HCT116 (cell line): Measurements from ENCODE around the gene CRYBG2. TPM values are rescaled to one million over a fixed set of nuclear protein-coding genes. Genes with fewer than 3 reads are reported as not detected.
"Not testable (repeated sequence)": the region's sequence is repeated elsewhere in the genome, so short reads cannot be mapped to it uniquely, and the experiment has no call there.

Experiments used
- ATAC-seq: fragments of 200-7000 bp; cut with Tn5 transposase; 2 replicates; pipeline ENCODE4 v1.9.1; 2020; ENCODE audit warnings: mild to moderate bottlenecking, moderate library complexity
- BruUV-seq: library from RNA; stranded (reverse); fragments of 400-500 nt; replicated peaks from 2 replicates; lab custom pipeline; 2021; lab: Mats Ljungman, UMichigan
- CTCF ChIA-PET: fragments of 300-600 bp; sonication (Branson Sonifier 250); formaldehyde crosslinking; loops from one replicate; lab custom pipeline; 2021; ENCODE audit warnings: antibody characterized with exemption; lab: Charles Lee
- POLR2A ChIA-PET: fragments of 300-600, 350-600 bp; sonication (Branson Sonifier 250); formaldehyde crosslinking; loops from one replicate; lab custom pipeline; 2021; ENCODE audit warnings: antibody characterized with exemption; lab: Charles Lee
- RAD21 ChIA-PET, 2 experiments: fragments of 300-600 bp; sonication (Branson Sonifier 250); formaldehyde crosslinking; loops; one replicate each; lab custom pipeline; 2023; ENCODE audit warnings: low total read pairs in 2 of 2; ENCODE audit not compliant: uncharacterized antibody in 2 of 2, unreplicated experiment in 2 of 2, low non-redundant PET in 1 of 2; lab: Charles Lee
- DNase-seq: peaks from one replicate; pipeline ENCODE4 v3.0.0-alpha.2; 2010; ENCODE audit warnings: low read depth, low spot score
- H2AFZ ChIP-seq: fragments of 200-600 bp; shearing (Covaris generic), sonication (generic); 2 replicates; pipeline ENCODE4 v1.6.1; 2017; ENCODE audit warnings: low read depth, mixed run types, mixed read lengths, antibody characterized with exemption, low read length; ENCODE audit not compliant: poor library complexity, severe bottlenecking
- H3K27ac ChIP-seq: 2 replicates; pipeline ENCODE4 v1.5.1; 2012; ENCODE audit warnings: low read depth, low read length
- H3K27me3 ChIP-seq: fragments of 200-600 bp; sonication (generic); 2 replicates; pipeline ENCODE4 v1.6.1; 2016; ENCODE audit warnings: mixed run types, low read length, mixed read lengths; ENCODE audit not compliant: insufficient read depth
- H3K36me3 ChIP-seq, 2 experiments: fragments of 200-500 bp in 1 of 2; fragments of 200-600 bp in 1 of 2; sonication (Bioruptor generic) in 1 of 2; sonication (generic) in 1 of 2; 2 replicates each; pipeline versions ENCODE4 v1.5.1 to v1.6.1; 2014 to 2016; ENCODE audit warnings: low read length in 2 of 2, inconsistent platforms in 1 of 2, mixed read lengths in 1 of 2, mixed run types in 1 of 2; ENCODE audit not compliant: insufficient read depth in 2 of 2, control insufficient read depth in 1 of 2
- H3K4me1 ChIP-seq, 2 experiments: fragments of 200-600 bp in 1 of 2; sonication (generic) in 1 of 2; 2 replicates each; pipeline versions ENCODE4 v1.5.1 to v1.6.1; 2012 to 2017; ENCODE audit warnings: low read length in 2 of 2, inconsistent platforms in 1 of 2, mild to moderate bottlenecking in 1 of 2, mixed read lengths in 1 of 2, mixed run types in 1 of 2, moderate library complexity in 1 of 2; ENCODE audit not compliant: insufficient read depth in 2 of 2, control insufficient read depth in 1 of 2
- H3K4me2 ChIP-seq: fragments of 200-600 bp; sonication (generic); 2 replicates; pipeline ENCODE4 v1.6.1; 2017; ENCODE audit warnings: mixed run types, low read length, mixed read lengths
- H3K4me3 ChIP-seq, 2 experiments: fragments of 200-600 bp in 1 of 2; sonication (generic) in 1 of 2; replicated peaks in 1 of 2; 2 replicates each; pipeline ENCODE4 v1.5.1; 2011 to 2016; ENCODE audit warnings: low read length in 2 of 2, control low read depth in 1 of 2, low read depth in 1 of 2, mild to moderate bottlenecking in 1 of 2, mixed read lengths in 1 of 2, mixed run types in 1 of 2
- H3K79me2 ChIP-seq: fragments of 200-600 bp; sonication (generic); 2 replicates; pipeline ENCODE4 v1.6.1; 2017; ENCODE audit warnings: mild to moderate bottlenecking, mixed run types, low read length, moderate library complexity, mixed read lengths; ENCODE audit not compliant: insufficient read depth
- H3K9ac ChIP-seq: fragments of 200-600 bp; sonication (generic); 2 replicates; pipeline ENCODE4 v1.6.1; 2016; ENCODE audit warnings: low read length, mixed read lengths
- H3K9me2 ChIP-seq: fragments of 200-600 bp; sonication (generic), shearing (Covaris generic); 2 replicates; pipeline ENCODE4 v1.6.1; 2017; ENCODE audit warnings: mixed run types, mild to moderate bottlenecking, moderate library complexity; ENCODE audit not compliant: insufficient read depth
- H3K9me3 ChIP-seq, 2 experiments: fragments of 200-500 bp in 1 of 2; fragments of 200-600 bp in 1 of 2; sonication (Bioruptor generic) in 1 of 2; sonication (generic) in 1 of 2; 2 replicates each; pipeline ENCODE4 v1.6.1; 2014 to 2017; ENCODE audit warnings: low read length in 2 of 2, mixed read lengths in 2 of 2, inconsistent platforms in 1 of 2, low read depth in 1 of 2, mild to moderate bottlenecking in 1 of 2, mixed run types in 1 of 2, moderate library complexity in 1 of 2; ENCODE audit not compliant: control insufficient read depth in 1 of 2, insufficient read depth in 1 of 2
- H4K20me1 ChIP-seq: fragments of 200-600 bp; sonication (generic), shearing (Covaris generic); 2 replicates; pipeline ENCODE4 v1.6.1; 2017; ENCODE audit warnings: mixed run types, mild to moderate bottlenecking, moderate library complexity; ENCODE audit not compliant: insufficient read depth
- CBX3 ChIP-seq: IDR thresholded peaks from 2 replicates; pipeline ENCODE4 v1.6.1; 2012; ENCODE audit warnings: low read depth
- EGR1 ChIP-seq: IDR thresholded peaks from 2 replicates; pipeline ENCODE4 v1.6.1; 2012; ENCODE audit warnings: low read depth
- EZH2 ChIP-seq: fragments of 200-600 bp; sonication (generic); IDR thresholded peaks from 2 replicates; pipeline ENCODE4 v1.6.1; 2017; ENCODE audit warnings: antibody characterized with exemption, mixed run types
- FOSL1 ChIP-seq: IDR thresholded peaks from 2 replicates; pipeline ENCODE4 v1.6.1; 2012; ENCODE audit warnings: low read depth
- POLR2A ChIP-seq: IDR thresholded peaks from 2 replicates; pipeline ENCODE4 v1.7.0; 2011; ENCODE audit warnings: borderline replicate concordance; ENCODE audit not compliant: insufficient read depth, insufficient read length; ENCODE audit errors: extremely low read depth
- SRF ChIP-seq: IDR thresholded peaks from 2 replicates; pipeline ENCODE4 v1.6.1; 2012; ENCODE audit warnings: low read depth
- TCF7L2 ChIP-seq: IDR thresholded peaks from 2 replicates; pipeline ENCODE4 v1.7.0; 2011; ENCODE audit warnings: borderline replicate concordance, inconsistent platforms; ENCODE audit not compliant: insufficient read depth, insufficient read length; ENCODE audit errors: extremely low read depth
- YY1 ChIP-seq: IDR thresholded peaks from 2 replicates; pipeline ENCODE4 v1.6.1; 2011; ENCODE audit warnings: low read length, low read depth, moderate library complexity, mild to moderate bottlenecking; ENCODE audit not compliant: insufficient replicate concordance; ENCODE audit errors: extremely low read depth
- intact Hi-C: fragments of 100-400 bp; cut with micrococcal nuclease; formaldehyde crosslinking; loops from 2 replicates; pipeline ENCODE4 v1.10.0; 2022
- total RNA-seq: library from RNA; stranded (reverse); gene quantifications from one replicate; pipeline ENCODE4 v1.2.1, GENCODE V29; 2021; ENCODE audit not compliant: unreplicated experiment
- TF ChIP-seq, protein P1 (sequence below): IDR thresholded peaks from 2 replicates; pipeline ENCODE4 v1.6.1; 2012
- TF ChIP-seq, protein P2 (sequence below): IDR thresholded peaks from 2 replicates; pipeline ENCODE4 v1.6.1; 2012
- TF ChIP-seq, protein P3 (sequence below), 3 experiments: fragments of 200-600 bp in 1 of 3; sonication (generic) in 1 of 3; IDR thresholded peaks in 2 of 3; conservative IDR thresholded peaks in 1 of 3; 2 replicates each; pipeline ENCODE4 v1.5.1; 2012 to 2017; ENCODE audit warnings: low read depth in 2 of 3, low read length in 2 of 3, antibody characterized with exemption in 1 of 3, borderline replicate concordance in 1 of 3, control low read depth in 1 of 3, mild to moderate bottlenecking in 1 of 3, mixed read lengths in 1 of 3, mixed run types in 1 of 3, moderate library complexity in 1 of 3; ENCODE audit not compliant: insufficient read depth in 1 of 3

Gene CRYBG2
- total RNA-seq, 1 experiment from 2014 or later: 10.5 TPM

DNA sequence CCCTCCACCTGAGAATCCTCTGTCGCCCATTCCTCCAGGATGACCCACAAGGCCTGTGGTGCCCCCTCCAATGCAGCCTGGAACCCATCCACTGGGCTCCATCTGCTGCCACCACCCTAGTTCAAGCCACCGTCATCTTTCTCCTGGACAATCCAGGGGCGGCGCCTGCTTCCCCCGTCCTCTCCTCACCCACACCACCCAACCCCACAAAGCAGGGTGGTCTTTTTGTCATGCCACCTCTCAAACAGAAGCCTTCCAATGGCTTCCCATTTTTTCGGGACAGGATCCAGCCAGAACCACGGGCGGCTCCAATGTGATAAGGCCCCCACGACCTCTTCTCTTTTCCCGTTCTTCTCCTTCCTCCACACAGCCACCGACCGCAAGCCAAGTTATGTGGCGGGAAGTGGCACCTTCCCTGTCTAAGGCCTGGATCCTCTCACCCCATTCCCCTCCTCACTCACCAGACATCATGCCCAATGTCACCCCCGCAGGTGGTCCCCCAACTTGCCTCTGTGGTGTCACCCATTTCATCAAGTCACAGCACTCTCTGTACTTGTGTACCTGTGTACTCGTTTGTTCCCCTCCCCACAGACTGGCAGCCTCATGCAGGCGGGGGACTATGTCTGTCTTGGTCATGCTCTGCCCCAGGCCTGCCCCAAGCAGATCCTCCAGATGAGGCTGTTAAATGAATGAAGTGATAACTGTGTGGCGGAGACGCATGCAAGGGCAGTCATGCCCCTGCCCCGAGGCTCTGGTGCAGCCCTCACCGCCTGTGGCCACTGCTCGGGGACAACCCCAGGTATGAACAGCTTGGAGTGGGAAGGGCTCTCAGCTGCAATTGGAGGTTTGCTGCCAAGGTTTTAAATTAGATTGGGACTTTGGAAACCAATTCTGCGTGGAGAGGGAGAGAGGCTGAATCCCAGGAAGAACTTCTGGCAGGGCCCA, 58.5 kb downstream of the CRYBG2 start (continued):
- TF ChIP-seq TCF7L2 (no peak), EGR1 (no peak), FOSL1 (no peak), POLR2A (no peak), SRF (no peak), CBX3 (no peak), YY1 (no peak)
- TF ChIP-seq, protein P1, sequence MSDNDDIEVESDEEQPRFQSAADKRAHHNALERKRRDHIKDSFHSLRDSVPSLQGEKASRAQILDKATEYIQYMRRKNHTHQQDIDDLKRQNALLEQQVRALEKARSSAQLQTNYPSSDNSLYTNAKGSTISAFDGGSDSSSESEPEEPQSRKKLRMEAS: no peak
- TF ChIP-seq, protein P2, sequence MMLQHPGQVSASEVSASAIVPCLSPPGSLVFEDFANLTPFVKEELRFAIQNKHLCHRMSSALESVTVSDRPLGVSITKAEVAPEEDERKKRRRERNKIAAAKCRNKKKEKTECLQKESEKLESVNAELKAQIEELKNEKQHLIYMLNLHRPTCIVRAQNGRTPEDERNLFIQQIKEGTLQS: no peak

DNA sequence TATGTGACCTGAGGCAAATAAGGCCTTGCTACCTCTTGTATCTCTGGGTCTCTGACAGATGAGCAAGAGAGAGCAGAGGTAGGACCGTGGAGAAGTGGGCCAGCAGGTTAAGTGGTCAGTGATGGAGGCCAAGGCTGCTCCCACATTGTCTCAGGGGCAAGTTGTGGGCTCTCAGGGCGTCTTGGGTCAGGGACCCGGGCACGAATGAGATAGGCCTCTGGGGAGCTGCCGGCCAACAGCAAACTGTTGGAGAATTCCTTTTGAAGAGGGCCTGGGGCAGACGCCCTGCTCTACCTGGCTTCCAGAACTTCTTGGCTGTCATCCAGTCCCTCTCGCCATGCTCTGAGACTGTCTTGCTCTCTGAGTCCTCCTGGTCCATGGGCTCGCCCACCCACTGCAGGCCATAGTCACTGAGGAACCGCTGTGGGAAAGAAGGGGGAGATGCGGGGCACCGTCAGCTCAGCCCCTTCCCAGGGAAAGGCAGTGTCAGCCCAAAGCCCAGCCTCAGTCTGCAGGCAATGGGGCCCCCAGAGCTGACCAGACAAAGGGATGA, 59.9 kb downstream of the CRYBG2 start:
- no peak for ATAC-seq
- no TSS peak for BruUV-seq
- RAD21 ChIA-PET: no interaction called here

GRCh38 chr1:26292735-26293134, 61.2 kb downstream of the CRYBG2 start:
- POLR2A ChIA-PET: not testable (repeated sequence)
- CTCF ChIA-PET: interaction anchor here (0.9 to 2.5 kb wide), 3 partner anchors 7 to 124 kb away, joined by 3 to 12 read pairs (median 3); no protein-coding TSS in a partner anchor

More for the DNA sequence above, 59.9 kb downstream of the CRYBG2 start:
- POLR2A ChIA-PET: no interaction called here
- Histone ChIP-seq H3K36me3 (0 out of 4 replicates have a peak, but pooled peaks cover 0 to 3% of the 10 kb centered on the region in 2 experiments), H3K4me2 (no peak overlapping the region), H3K9me3 (no peaks in the 10 kb centered on the region), H3K4me3 (no peak overlapping the region), H3K27ac (no peak overlapping the region), H3K27me3 (no peaks in the 10 kb centered on the region), H3K9me2 (no peaks in the 10 kb centered on the region), H3K4me1 (peaks cover 0 to 4% of the 10 kb centered on the region in 2 experiments; a peak in 1 of 4 replicates), H2AFZ (no peak overlapping the region), H3K9ac (no peak overlapping the region), H3K79me2 (no peaks in the 10 kb centered on the region), H4K20me1 (no peaks in the 10 kb centered on the region)
- intact Hi-C loops: no loop called here
- no peak for TF ChIP-seq FOSL1
- TF ChIP-seq CBX3: no peak
- no peak for TF ChIP-seq TCF7L2
- TF ChIP-seq, protein P1: no peak
- no peak for TF ChIP-seq EZH2
- TF ChIP-seq, protein P3, sequence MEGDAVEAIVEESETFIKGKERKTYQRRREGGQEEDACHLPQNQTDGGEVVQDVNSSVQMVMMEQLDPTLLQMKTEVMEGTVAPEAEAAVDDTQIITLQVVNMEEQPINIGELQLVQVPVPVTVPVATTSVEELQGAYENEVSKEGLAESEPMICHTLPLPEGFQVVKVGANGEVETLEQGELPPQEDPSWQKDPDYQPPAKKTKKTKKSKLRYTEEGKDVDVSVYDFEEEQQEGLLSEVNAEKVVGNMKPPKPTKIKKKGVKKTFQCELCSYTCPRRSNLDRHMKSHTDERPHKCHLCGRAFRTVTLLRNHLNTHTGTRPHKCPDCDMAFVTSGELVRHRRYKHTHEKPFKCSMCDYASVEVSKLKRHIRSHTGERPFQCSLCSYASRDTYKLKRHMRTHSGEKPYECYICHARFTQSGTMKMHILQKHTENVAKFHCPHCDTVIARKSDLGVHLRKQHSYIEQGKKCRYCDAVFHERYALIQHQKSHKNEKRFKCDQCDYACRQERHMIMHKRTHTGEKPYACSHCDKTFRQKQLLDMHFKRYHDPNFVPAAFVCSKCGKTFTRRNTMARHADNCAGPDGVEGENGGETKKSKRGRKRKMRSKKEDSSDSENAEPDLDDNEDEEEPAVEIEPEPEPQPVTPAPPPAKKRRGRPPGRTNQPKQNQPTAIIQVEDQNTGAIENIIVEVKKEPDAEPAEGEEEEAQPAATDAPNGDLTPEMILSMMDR (IDR thresholded peaks at IDR 0.05 in 2 of 3, conservative IDR thresholded peaks at IDR 0.05 in 1 of 3; ENCODE audit: borderline replicate concordance in 1 of 3, insufficient read depth in 1 of 3, low read depth in 2 of 3, low read length in 2 of 3): no peak
- CTCF ChIA-PET: interaction anchor here (2.5 kb wide), 1 partner anchor 9 kb away, joined by 12 read pairs; no protein-coding TSS in a partner anchor
- DNase-seq: no peak

More at GRCh38 chr1:26292735-26293134, 61.2 kb downstream of the CRYBG2 start:
- H4K20me1 ChIP-seq, H2AFZ ChIP-seq, H3K9me2 ChIP-seq, BruUV-seq, intact Hi-C loops, H3K9ac ChIP-seq, DNase-seq, H3K79me2 ChIP-seq, RAD21 ChIA-PET, H3K4me3 ChIP-seq, H3K4me1 ChIP-seq, H3K4me2 ChIP-seq, H3K27me3 ChIP-seq, H3K27ac ChIP-seq, ATAC-seq, H3K36me3 ChIP-seq, H3K9me3 ChIP-seq: not testable (repeated sequence)
